Measurements from ENCODE around the gene TFB2M. TPM values are rescaled to one million over a fixed set of nuclear protein-coding genes. Genes with fewer than 3 reads are reported as not detected.
"Not testable (repeated sequence)": the region's sequence is repeated elsewhere in the genome, so short reads cannot be mapped to it uniquely, and the experiment has no call there.

TFB2M gene
- total RNA-seq, 4 donors from 2014 or later = 7.7 to 22.8 (median 10.7) TPM

DNA sequence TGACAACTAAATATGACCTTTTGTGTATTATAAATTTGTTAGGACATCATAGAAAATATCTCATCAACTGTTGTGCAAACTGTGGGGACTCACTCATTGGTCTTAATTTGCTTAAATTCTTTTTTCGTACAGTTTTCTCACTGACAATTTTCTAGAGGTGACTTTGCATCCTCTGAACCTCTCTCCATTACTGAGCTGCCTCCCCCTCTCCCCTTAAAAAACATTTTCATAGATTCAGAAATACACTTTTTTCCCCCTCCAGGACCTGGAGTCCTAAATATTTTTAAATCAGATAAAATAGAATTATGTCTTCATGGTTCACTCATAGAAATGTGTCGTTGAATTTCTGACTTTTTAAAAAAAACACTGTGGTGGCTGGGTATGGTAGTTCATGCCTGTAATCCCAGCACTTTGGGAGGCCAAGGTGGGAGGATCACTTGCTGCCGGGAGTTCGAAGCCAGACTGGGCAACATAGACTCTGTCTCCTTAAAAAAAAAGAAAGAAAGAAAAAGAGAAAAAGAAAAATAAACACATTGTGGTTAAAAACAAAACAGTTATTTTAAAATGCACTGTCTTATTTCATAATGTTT is 1.7 kb upstream of the TFB2M start:
- DNase-seq (ENCODE audit: low spot score) = no peak
- TF ChIP-seq, protein P1, sequence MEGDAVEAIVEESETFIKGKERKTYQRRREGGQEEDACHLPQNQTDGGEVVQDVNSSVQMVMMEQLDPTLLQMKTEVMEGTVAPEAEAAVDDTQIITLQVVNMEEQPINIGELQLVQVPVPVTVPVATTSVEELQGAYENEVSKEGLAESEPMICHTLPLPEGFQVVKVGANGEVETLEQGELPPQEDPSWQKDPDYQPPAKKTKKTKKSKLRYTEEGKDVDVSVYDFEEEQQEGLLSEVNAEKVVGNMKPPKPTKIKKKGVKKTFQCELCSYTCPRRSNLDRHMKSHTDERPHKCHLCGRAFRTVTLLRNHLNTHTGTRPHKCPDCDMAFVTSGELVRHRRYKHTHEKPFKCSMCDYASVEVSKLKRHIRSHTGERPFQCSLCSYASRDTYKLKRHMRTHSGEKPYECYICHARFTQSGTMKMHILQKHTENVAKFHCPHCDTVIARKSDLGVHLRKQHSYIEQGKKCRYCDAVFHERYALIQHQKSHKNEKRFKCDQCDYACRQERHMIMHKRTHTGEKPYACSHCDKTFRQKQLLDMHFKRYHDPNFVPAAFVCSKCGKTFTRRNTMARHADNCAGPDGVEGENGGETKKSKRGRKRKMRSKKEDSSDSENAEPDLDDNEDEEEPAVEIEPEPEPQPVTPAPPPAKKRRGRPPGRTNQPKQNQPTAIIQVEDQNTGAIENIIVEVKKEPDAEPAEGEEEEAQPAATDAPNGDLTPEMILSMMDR (IDR thresholded peaks at IDR 0.05) = no peak
- no peak for ATAC-seq (ENCODE audit: low FRiP score)

DNA sequence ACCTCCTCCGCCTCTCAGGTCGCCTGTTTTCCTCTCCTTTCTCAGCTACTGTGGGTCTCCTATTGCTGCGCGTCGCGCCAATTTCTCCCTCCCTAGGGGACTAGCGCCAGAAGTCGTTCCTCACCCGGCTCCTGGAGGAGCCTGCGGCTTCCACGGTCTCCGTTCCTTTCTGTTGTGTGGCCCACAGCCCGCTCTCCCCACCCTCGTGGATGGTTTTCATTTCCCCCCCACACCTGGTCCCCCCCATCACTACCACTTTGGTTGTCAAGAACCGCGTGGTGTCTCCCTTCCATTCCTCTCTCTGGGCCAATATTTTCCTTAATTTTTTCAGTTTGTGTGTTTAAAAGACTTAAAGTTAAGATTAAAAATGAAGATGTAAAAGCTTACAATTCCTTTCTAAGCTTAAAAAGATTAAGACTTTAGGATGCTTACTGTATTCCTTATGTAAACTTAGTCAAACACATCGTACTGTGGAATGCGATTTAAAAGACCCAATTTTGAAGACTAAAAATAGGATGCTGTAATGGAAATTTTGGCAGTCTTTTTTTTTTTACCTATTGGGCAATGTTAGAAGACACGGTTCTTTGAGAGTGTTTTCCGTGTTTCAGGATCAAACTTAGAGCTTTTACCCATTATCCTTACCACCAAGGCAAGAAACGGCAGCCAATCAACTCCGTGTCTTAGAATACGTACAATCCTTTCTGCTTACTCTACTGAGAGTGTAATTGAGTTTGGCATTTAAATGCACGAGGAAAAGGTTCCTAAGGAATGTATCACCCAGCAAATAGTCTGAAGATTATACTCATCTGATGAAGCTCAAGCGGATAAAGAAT is 968 bp upstream of the TFB2M start:
- DNase-seq (ENCODE audit: low spot score) = no peak
- TF ChIP-seq, protein P1 (IDR thresholded peaks at IDR 0.05) = no peak
- ATAC-seq (ENCODE audit: low FRiP score) = peak; percentile 59

GRCh38 chr1:246565751-246566127 is 322 bp downstream of the TFB2M start:
- ATAC-seq (ENCODE audit: low FRiP score) (peak; percentile 21), DNase-seq (ENCODE audit: low spot score) (no peak)
- TF ChIP-seq, protein P1 (IDR thresholded peaks at IDR 0.05) = no peak

DNA sequence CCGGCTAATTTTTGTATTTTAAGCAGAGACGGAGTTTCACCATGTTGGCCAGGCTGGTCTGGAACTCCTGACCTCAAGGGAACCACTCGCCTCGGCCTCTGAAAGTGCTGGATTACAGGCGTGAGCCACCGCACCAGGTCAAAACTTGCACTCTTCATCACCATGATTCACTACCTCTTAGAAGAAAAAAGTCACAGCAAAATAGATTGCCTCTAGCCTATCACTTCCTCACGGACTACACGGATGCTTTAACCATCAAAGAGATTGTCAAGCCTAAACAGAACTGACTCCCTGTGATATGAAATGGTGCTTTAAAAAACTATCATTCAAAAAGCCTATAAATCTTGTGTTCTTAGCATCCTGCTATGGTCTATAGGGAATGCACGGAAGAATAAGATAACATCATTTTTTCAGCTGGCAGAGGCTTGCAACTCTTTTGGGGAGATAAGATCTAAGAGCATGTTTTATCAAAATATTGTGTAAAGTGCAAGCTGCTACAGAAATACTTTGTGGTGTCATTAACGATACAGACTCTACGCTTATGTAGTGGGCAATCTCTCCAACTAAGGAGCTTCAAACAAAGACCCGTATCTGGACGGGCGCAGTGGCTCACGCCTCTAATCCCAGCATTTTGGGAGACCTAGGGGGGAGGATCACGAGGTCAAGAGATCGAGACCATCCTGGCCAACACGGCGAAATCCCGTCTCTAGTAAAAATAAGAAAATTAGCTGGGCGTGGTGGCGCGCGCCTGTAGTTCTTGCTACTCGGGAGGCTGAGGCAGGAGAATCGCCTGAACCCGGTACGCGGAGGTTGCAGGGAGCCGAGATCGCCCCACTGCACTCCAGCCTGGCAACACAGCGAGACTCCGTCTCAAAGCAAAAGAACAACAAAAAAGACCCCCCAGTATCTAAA is 966 bp downstream of the TFB2M start:
- TF ChIP-seq, protein P1 (IDR thresholded peaks at IDR 0.05) = no peak
- no peak for DNase-seq (ENCODE audit: low spot score)
- ATAC-seq (ENCODE audit: low FRiP score) = no peak

DNA sequence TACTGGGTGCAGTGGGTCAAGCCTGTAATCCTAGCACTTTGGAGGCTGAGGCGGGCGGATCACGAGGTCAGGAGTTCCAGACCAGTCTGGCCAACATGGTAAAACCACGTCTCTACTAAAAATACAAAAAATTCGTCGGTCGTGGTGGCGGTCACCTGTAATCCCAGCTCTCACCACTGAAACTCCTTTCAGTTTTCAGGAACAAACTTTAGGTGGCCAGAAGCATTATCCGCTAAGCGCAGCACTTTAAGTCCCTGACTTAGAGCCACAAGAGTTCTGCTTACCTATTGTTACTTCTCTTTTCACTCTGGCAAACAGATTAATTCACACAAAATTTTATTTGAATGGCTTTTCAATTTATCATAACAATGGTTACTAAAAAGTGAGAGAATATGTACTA is 5.2 kb downstream of the TFB2M start:
- not testable (repeated sequence) for DNase-seq (ENCODE audit: low spot score); ATAC-seq (ENCODE audit: low FRiP score)

DNA sequence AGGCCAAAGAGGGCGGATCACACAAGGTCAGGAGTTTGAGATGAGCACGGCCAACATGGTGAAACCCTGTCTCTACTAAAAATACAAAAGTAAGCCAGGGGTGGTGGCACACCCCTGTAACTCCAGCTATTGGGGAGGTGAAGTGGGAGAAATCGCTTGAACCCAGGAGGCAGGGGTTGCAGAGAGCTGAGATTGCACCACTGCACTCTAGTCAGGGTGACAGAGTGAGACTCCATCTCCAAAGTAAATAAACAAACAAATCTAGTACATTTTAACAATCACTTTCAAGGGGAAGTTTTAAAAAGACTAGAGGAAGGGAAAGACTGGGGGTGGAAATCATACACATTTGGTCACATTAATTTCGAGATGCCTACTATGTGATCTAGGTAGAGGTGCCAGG is 6.8 kb downstream of the TFB2M start:
- ATAC-seq (ENCODE audit: low FRiP score) (no peak), DNase-seq (ENCODE audit: low spot score) (no peak)
- TF ChIP-seq, protein P1 (IDR thresholded peaks at IDR 0.05) = no peak

- ATAC-seq (ENCODE audit: low FRiP score) = no peak
- TF ChIP-seq, protein P1 (IDR thresholded peaks at IDR 0.05) = no peak
- no peak for DNase-seq (ENCODE audit: low spot score)
These were observed 8.0 kb downstream of the TFB2M start for GRCh38 chr1:246558041-246558440.

All from omental fat pad (tissue), 4 donors.